Mesothelial cell of epicardium (in vitro differentiated cells): Measurements from ENCODE around the gene RPS27L. TPM values are rescaled to one million over a fixed set of nuclear protein-coding genes. Genes with fewer than 3 reads are reported as not detected.

Experiments
- DNase-seq, 2 experiments: peaks; one replicate each; pipeline ENCODE4 v3.0.0; 2021; ENCODE audit warnings: low spot score in 2 of 2; ENCODE audit not compliant: unreplicated experiment in 2 of 2
- H3K27ac Mint-ChIP-seq: 2 replicates; pipeline ENCODE4 v1.8.0; 2021; ENCODE audit warnings: mixed read lengths
- H3K27me3 Mint-ChIP-seq: 2 replicates; pipeline ENCODE4 v1.8.0; 2021; ENCODE audit warnings: low read depth, mixed read lengths
- H3K36me3 Mint-ChIP-seq: 2 replicates; pipeline ENCODE4 v1.8.0; 2021; ENCODE audit warnings: mixed read lengths
- H3K4me1 Mint-ChIP-seq: 2 replicates; pipeline ENCODE4 v1.8.0; 2021; ENCODE audit warnings: mixed read lengths
- H3K4me3 Mint-ChIP-seq: 2 replicates; pipeline ENCODE4 v1.8.0; 2021; ENCODE audit warnings: mild to moderate bottlenecking, moderate library complexity, mixed read lengths
- H3K9me3 Mint-ChIP-seq: 2 replicates; pipeline ENCODE4 v1.8.0; 2021; ENCODE audit warnings: mixed read lengths
- CTCF ChIP-seq: fragments of 200-600 bp; sonication (generic); IDR thresholded peaks from one replicate; pipeline ENCODE4 v1.5.0; 2021; ENCODE audit warnings: antibody characterized with exemption; ENCODE audit not compliant: unreplicated experiment
- total RNA-seq: library from RNA; stranded (reverse); gene quantifications from 3 replicates; pipeline ENCODE4 v1.2.1, GENCODE V29; 2021

Gene RPS27L
- total RNA-seq, 1 donor from 2014 or later = 130 TPM

GRCh38 chr15:63126726-63127125, 30.6 kb downstream of the RPS27L start:
- no peak overlapping the region for H3K4me3 Mint-ChIP-seq
- no peak overlapping the region for H3K27ac Mint-ChIP-seq
- H3K36me3 Mint-ChIP-seq = peaks cover 10% of the 10 kb centered on the region
- H3K9me3 Mint-ChIP-seq = no peaks in the 10 kb centered on the region
- TF ChIP-seq CTCF = no peak
- peaks cover 3% of the 10 kb centered on the region for H3K4me1 Mint-ChIP-seq
- no peaks in the 10 kb centered on the region for H3K27me3 Mint-ChIP-seq
- DNase-seq = no peak

GRCh38 chr15:63124506-63124905, 32.8 kb downstream of the RPS27L start:
- no peak for DNase-seq
- Mint-ChIP-seq H3K4me3 (no peak overlapping the region), H3K36me3 (peaks cover 12% of the 10 kb centered on the region), H3K9me3 (peaks cover 10% of the 10 kb centered on the region), H3K27ac (no peak overlapping the region), H3K27me3 (no peaks in the 10 kb centered on the region), H3K4me1 (peaks cover 9% of the 10 kb centered on the region)
- TF ChIP-seq CTCF = no peak

GRCh38 chr15:63122002-63122875, 35.0 kb downstream of the RPS27L start:
- TF ChIP-seq CTCF = no peak
- peaks cover 13% of the 10 kb centered on the region for H3K9me3 Mint-ChIP-seq
- H3K27ac Mint-ChIP-seq = peak overlapping the region; percentile 85
- DNase-seq = peak; percentile 53 to 79
- peaks cover 10% of the 10 kb centered on the region for H3K36me3 Mint-ChIP-seq
- no peaks in the 10 kb centered on the region for H3K27me3 Mint-ChIP-seq
- H3K4me3 Mint-ChIP-seq = peak overlapping the region; percentile 80
- peaks cover 9% of the 10 kb centered on the region for H3K4me1 Mint-ChIP-seq

GRCh38 chr15:63121382-63122001, 35.8 kb downstream of the RPS27L start, which contains the start of gene LACTB:
LACTB (plus strand) TSS chr15:63121861; CDS start chr15:63121872, 11 bp downstream.
- Mint-ChIP-seq H3K27me3 (no peaks in the 10 kb centered on the region), H3K4me3 (peak within 1 kb of the TSS; percentile 80), H3K36me3 (peaks cover 7% of the 10 kb centered on the region), H3K27ac (peak within 1 kb of the TSS; percentile 86), H3K4me1 (peaks cover 9% of the 10 kb centered on the region), H3K9me3 (peaks cover 13% of the 10 kb centered on the region)
- DNase-seq = peak; percentile 71 to 78
- TF ChIP-seq CTCF = no peak

- Mint-ChIP-seq H3K4me1 (peaks cover 9% of the 10 kb centered on the region), H3K27me3 (no peaks in the 10 kb centered on the region), H3K27ac (no peak overlapping the region), H3K4me3 (no peak overlapping the region), H3K9me3 (peaks cover 13% of the 10 kb centered on the region), H3K36me3 (peaks cover 5% of the 10 kb centered on the region)
- no peak for TF ChIP-seq CTCF
- no peak for DNase-seq
Measured at GRCh38 chr15:63118854-63119253, 38.4 kb downstream of the RPS27L start.
